ENCODE measurements around the gene ZYX. TPM values are rescaled to one million over a fixed set of nuclear protein-coding genes. Genes with fewer than 3 reads are reported as not detected.

Gene ZYX
- total RNA-seq, 4 donors from 2014 or later = 26.9 to 79.9 (median 56.7) TPM

GRCh38 chr7:143356414-143357050 is 24.6 kb upstream of the ZYX start:
- no peak for TF ChIP-seq CTCF (IDR thresholded peaks at IDR 0.05; ENCODE audit: low read depth)

GRCh38 chr7:143358626-143359025 is 22.5 kb upstream of the ZYX start:
- TF ChIP-seq CTCF (IDR thresholded peaks at IDR 0.05; ENCODE audit: low read depth) = no peak

- TF ChIP-seq CTCF (IDR thresholded peaks at IDR 0.05; ENCODE audit: low read depth) = no peak
These were observed 21.3 kb upstream of the ZYX start for GRCh38 chr7:143359771-143360353.

DNA sequence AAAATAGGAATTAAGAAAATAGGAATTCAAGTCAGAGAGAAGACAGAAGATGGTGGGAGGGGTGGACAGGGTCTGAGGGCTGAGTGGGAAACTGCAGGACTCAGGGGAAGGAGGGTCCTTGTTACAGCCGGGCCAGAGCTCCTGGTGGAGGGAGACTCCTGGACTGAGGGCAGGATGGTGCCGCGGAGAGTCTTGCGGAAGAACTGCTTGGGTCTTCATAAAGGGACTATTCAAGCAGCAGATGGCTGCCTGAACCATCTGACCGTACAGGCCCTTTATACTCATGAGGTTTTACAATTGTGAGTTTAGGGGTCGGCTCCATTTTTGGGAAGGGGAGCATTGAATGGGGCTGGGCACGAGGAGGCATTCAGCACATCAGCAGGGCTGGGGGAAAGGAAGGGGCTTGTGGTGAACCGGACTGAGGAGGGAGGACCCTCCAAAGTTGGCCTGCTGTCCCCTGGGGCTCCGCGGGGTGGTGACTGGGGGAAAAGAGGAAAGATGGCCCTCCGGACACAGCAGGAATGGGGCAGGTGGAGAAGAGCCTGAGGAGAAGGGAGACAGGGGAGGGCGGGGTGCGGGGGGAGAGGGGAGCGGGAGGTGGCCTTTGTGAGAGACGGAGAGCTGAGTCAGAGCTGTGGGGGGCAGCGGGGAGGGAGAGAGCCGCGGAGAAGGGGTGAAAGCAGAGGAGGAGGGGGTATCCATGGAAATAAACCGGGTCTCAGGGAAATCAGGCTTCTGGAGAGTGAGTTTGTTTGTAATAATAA is 20.2 kb upstream of the ZYX start:
- no peak for TF ChIP-seq CTCF (IDR thresholded peaks at IDR 0.05; ENCODE audit: low read depth)

- TF ChIP-seq CTCF (IDR thresholded peaks at IDR 0.05; ENCODE audit: low read depth) = no peak
These were observed 19.5 kb upstream of the ZYX start for GRCh38 chr7:143361552-143362130.

GRCh38 chr7:143362131-143363015 is 18.8 kb upstream of the ZYX start, which contains the start of gene FAM131B:
TSS of gene FAM131B (minus strand) at chr7:143362713. CDS start at chr7:143362603, 110 bp downstream.
- TF ChIP-seq CTCF (IDR thresholded peaks at IDR 0.05; ENCODE audit: low read depth) = no peak
